ENCODE results near the gene CD276.
"Not testable (repeated sequence)": the region's sequence is repeated elsewhere in the genome, so short reads cannot be mapped to it uniquely, and the experiment has no call there.

DNA sequence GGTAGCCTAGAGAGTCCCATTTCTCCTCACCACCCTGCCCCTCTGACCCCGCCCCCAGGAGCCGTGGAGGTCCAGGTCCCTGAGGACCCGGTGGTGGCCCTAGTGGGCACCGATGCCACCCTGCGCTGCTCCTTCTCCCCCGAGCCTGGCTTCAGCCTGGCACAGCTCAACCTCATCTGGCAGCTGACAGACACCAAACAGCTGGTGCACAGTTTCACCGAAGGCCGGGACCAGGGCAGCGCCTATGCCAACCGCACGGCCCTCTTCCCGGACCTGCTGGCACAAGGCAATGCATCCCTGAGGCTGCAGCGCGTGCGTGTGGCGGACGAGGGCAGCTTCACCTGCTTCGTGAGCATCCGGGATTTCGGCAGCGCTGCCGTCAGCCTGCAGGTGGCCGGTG is 19.4 kb downstream of the CD276 start:
- TF ChIP-seq, protein P1, sequence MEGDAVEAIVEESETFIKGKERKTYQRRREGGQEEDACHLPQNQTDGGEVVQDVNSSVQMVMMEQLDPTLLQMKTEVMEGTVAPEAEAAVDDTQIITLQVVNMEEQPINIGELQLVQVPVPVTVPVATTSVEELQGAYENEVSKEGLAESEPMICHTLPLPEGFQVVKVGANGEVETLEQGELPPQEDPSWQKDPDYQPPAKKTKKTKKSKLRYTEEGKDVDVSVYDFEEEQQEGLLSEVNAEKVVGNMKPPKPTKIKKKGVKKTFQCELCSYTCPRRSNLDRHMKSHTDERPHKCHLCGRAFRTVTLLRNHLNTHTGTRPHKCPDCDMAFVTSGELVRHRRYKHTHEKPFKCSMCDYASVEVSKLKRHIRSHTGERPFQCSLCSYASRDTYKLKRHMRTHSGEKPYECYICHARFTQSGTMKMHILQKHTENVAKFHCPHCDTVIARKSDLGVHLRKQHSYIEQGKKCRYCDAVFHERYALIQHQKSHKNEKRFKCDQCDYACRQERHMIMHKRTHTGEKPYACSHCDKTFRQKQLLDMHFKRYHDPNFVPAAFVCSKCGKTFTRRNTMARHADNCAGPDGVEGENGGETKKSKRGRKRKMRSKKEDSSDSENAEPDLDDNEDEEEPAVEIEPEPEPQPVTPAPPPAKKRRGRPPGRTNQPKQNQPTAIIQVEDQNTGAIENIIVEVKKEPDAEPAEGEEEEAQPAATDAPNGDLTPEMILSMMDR (IDR thresholded peaks at IDR 0.05), result not testable (repeated sequence)
- not testable (repeated sequence) for TF ChIP-seq POLR2AphosphoS5, POLR2A (IDR thresholded peaks at IDR 0.05)
